Kidney epithelial cell (primary cell): ENCODE results near the gene SCUBE2. TPM values are rescaled to one million over a fixed set of nuclear protein-coding genes. Genes with fewer than 3 reads are reported as not detected.

Experiments
- DNase-seq: peaks from one replicate; pipeline ENCODE4 v3.0.0-alpha.2; 2010; ENCODE audit warnings: low read depth
- H3K27me3 ChIP-seq: 2 replicates; pipeline ENCODE4 v1.6.0; 2011; ENCODE audit warnings: low read length; ENCODE audit not compliant: control insufficient read depth, insufficient read depth
- H3K36me3 ChIP-seq: 2 replicates; pipeline ENCODE4 v1.5.1; 2011; ENCODE audit warnings: low read length; ENCODE audit not compliant: control insufficient read depth, insufficient read depth
- H3K4me3 ChIP-seq: 2 replicates; pipeline ENCODE4 v1.5.1; 2011; ENCODE audit warnings: low read depth, mild to moderate bottlenecking, control low read depth, low read length
- CTCF ChIP-seq: IDR thresholded peaks from 2 replicates; pipeline ENCODE4 v1.5.1; 2011; ENCODE audit warnings: mild to moderate bottlenecking, moderate library complexity, low read length, control low read depth, inconsistent platforms; ENCODE audit not compliant: insufficient read depth, poor library complexity, severe bottlenecking
- total RNA-seq: library from RNA; depleted of rRNA; stranded (reverse); fragments of >200 nt; gene quantifications from 2 replicates; pipeline ENCODE4 v1.2.3, GENCODE V29; 2015

Gene SCUBE2
- total RNA-seq, 1 donor from 2014 or later: 1.3 TPM

- TF ChIP-seq CTCF: peak; percentile 99
- no peak for DNase-seq
- peaks cover 6% of the 10 kb centered on the region for H3K36me3 ChIP-seq
- no peaks in the 10 kb centered on the region for H3K27me3 ChIP-seq
- H3K4me3 ChIP-seq: no peak overlapping the region
These were observed 46.1 kb upstream of the SCUBE2 start for GRCh38 chr11:9137293-9138132.

GRCh38 chr11:9136741-9137140, 45.3 kb upstream of the SCUBE2 start:
- H3K27me3 ChIP-seq: no peaks in the 10 kb centered on the region
- DNase-seq: no peak
- H3K4me3 ChIP-seq: no peak overlapping the region
- no peak for TF ChIP-seq CTCF
- H3K36me3 ChIP-seq: peaks cover 5% of the 10 kb centered on the region

GRCh38 chr11:9133956-9134355, 42.6 kb upstream of the SCUBE2 start:
- no peak for TF ChIP-seq CTCF
- no peak for DNase-seq
- no peaks in the 10 kb centered on the region for H3K27me3 ChIP-seq
- peaks cover 3% of the 10 kb centered on the region for H3K36me3 ChIP-seq
- no peak overlapping the region for H3K4me3 ChIP-seq

- Histone ChIP-seq H3K4me3 (no peak overlapping the region), H3K36me3 (peaks cover 3% of the 10 kb centered on the region), H3K27me3 (no peaks in the 10 kb centered on the region)
- DNase-seq: no peak
- no peak for TF ChIP-seq CTCF
These were observed 40.9 kb upstream of the SCUBE2 start for GRCh38 chr11:9132203-9132878.

- DNase-seq: no peak
- H3K4me3 ChIP-seq: no peak overlapping the region
- TF ChIP-seq CTCF: no peak
- peaks cover 3% of the 10 kb centered on the region for H3K36me3 ChIP-seq
- no peaks in the 10 kb centered on the region for H3K27me3 ChIP-seq
These were observed 38.9 kb upstream of the SCUBE2 start for GRCh38 chr11:9130297-9130696.
